ENCODE data around the gene CYP46A1.

Gene CYP46A1

GRCh38 chr14:99742074-99742473, 58.0 kb downstream of the CYP46A1 start:
- Histone ChIP-seq H3K4me1 (ENCODE audit: control insufficient read depth, insufficient read depth, low read length) (peaks cover 12% of the 10 kb centered on the region), H3K27me3 (ENCODE audit: control insufficient read depth, insufficient read depth, low read length) (no peaks in the 10 kb centered on the region), H3K9me3 (ENCODE audit: control insufficient read depth, insufficient read depth, low read length) (no peaks in the 10 kb centered on the region), H3K9ac (ENCODE audit: low read depth, low read length) (no peak overlapping the region), H3K4me3 (ENCODE audit: low read depth, low read length) (no peak overlapping the region), H3K36me3 (ENCODE audit: control insufficient read depth, insufficient read depth, low read length) (no peaks in the 10 kb centered on the region)

GRCh38 chr14:99742509-99743487, 58.7 kb downstream of the CYP46A1 start:
- H3K4me3 ChIP-seq (ENCODE audit: low read depth, low read length): no peak overlapping the region
- no peaks in the 10 kb centered on the region for H3K9me3 ChIP-seq (ENCODE audit: control insufficient read depth, insufficient read depth, low read length)
- H3K27me3 ChIP-seq (ENCODE audit: control insufficient read depth, insufficient read depth, low read length): no peaks in the 10 kb centered on the region
- H3K36me3 ChIP-seq (ENCODE audit: control insufficient read depth, insufficient read depth, low read length): no peaks in the 10 kb centered on the region
- H3K4me1 ChIP-seq (ENCODE audit: control insufficient read depth, insufficient read depth, low read length): peaks cover 12% of the 10 kb centered on the region
- no peak overlapping the region for H3K9ac ChIP-seq (ENCODE audit: low read depth, low read length)

- Histone ChIP-seq H3K27me3 (ENCODE audit: control insufficient read depth, insufficient read depth, low read length) (no peaks in the 10 kb centered on the region), H3K4me1 (ENCODE audit: control insufficient read depth, insufficient read depth, low read length) (peaks cover 12% of the 10 kb centered on the region), H3K36me3 (ENCODE audit: control insufficient read depth, insufficient read depth, low read length) (no peaks in the 10 kb centered on the region), H3K4me3 (ENCODE audit: low read depth, low read length) (no peak overlapping the region), H3K9me3 (ENCODE audit: control insufficient read depth, insufficient read depth, low read length) (no peaks in the 10 kb centered on the region), H3K9ac (ENCODE audit: low read depth, low read length) (no peak overlapping the region)
Observed at GRCh38 chr14:99744199-99744872, 60.2 kb downstream of the CYP46A1 start.

- Histone ChIP-seq H3K4me1 (ENCODE audit: control insufficient read depth, insufficient read depth, low read length) (peaks cover 12% of the 10 kb centered on the region), H3K4me3 (ENCODE audit: low read depth, low read length) (no peak overlapping the region), H3K9ac (ENCODE audit: low read depth, low read length) (no peak overlapping the region), H3K36me3 (ENCODE audit: control insufficient read depth, insufficient read depth, low read length) (no peaks in the 10 kb centered on the region), H3K27me3 (ENCODE audit: control insufficient read depth, insufficient read depth, low read length) (no peaks in the 10 kb centered on the region), H3K9me3 (ENCODE audit: control insufficient read depth, insufficient read depth, low read length) (no peaks in the 10 kb centered on the region)
Observed at GRCh38 chr14:99744873-99745224, 60.8 kb downstream of the CYP46A1 start.

- Histone ChIP-seq H3K36me3 (ENCODE audit: control insufficient read depth, insufficient read depth, low read length) (no peaks in the 10 kb centered on the region), H3K9ac (ENCODE audit: low read depth, low read length) (no peak overlapping the region), H3K4me3 (ENCODE audit: low read depth, low read length) (no peak overlapping the region), H3K27me3 (ENCODE audit: control insufficient read depth, insufficient read depth, low read length) (no peaks in the 10 kb centered on the region), H3K9me3 (ENCODE audit: control insufficient read depth, insufficient read depth, low read length) (no peaks in the 10 kb centered on the region), H3K4me1 (ENCODE audit: control insufficient read depth, insufficient read depth, low read length) (peaks cover 12% of the 10 kb centered on the region)
Observed at GRCh38 chr14:99745307-99745951, 61.3 kb downstream of the CYP46A1 start.

- H3K27me3 ChIP-seq (ENCODE audit: control insufficient read depth, insufficient read depth, low read length): no peaks in the 10 kb centered on the region
- no peak overlapping the region for H3K9ac ChIP-seq (ENCODE audit: low read depth, low read length)
- H3K4me1 ChIP-seq (ENCODE audit: control insufficient read depth, insufficient read depth, low read length): peaks cover 12% of the 10 kb centered on the region
- no peaks in the 10 kb centered on the region for H3K36me3 ChIP-seq (ENCODE audit: control insufficient read depth, insufficient read depth, low read length)
- H3K4me3 ChIP-seq (ENCODE audit: low read depth, low read length): no peak overlapping the region
- H3K9me3 ChIP-seq (ENCODE audit: control insufficient read depth, insufficient read depth, low read length): no peaks in the 10 kb centered on the region
Observed at GRCh38 chr14:99747167-99747566, 63.1 kb downstream of the CYP46A1 start.

GRCh38 chr14:99747582-99748330, 63.7 kb downstream of the CYP46A1 start:
- Histone ChIP-seq H3K36me3 (ENCODE audit: control insufficient read depth, insufficient read depth, low read length) (no peaks in the 10 kb centered on the region), H3K9ac (ENCODE audit: low read depth, low read length) (no peak overlapping the region), H3K9me3 (ENCODE audit: control insufficient read depth, insufficient read depth, low read length) (no peaks in the 10 kb centered on the region), H3K4me1 (ENCODE audit: control insufficient read depth, insufficient read depth, low read length) (peaks cover 16% of the 10 kb centered on the region), H3K27me3 (ENCODE audit: control insufficient read depth, insufficient read depth, low read length) (no peaks in the 10 kb centered on the region), H3K4me3 (ENCODE audit: low read depth, low read length) (no peak overlapping the region)

- Histone ChIP-seq H3K4me1 (ENCODE audit: control insufficient read depth, insufficient read depth, low read length) (peaks cover 17% of the 10 kb centered on the region), H3K9ac (ENCODE audit: low read depth, low read length) (no peak overlapping the region), H3K9me3 (ENCODE audit: control insufficient read depth, insufficient read depth, low read length) (no peaks in the 10 kb centered on the region), H3K27me3 (ENCODE audit: control insufficient read depth, insufficient read depth, low read length) (no peaks in the 10 kb centered on the region), H3K4me3 (ENCODE audit: low read depth, low read length) (no peak overlapping the region), H3K36me3 (ENCODE audit: control insufficient read depth, insufficient read depth, low read length) (no peaks in the 10 kb centered on the region)
Observed at GRCh38 chr14:99748529-99748928, 64.4 kb downstream of the CYP46A1 start.

GRCh38 chr14:99749142-99749541, 65.0 kb downstream of the CYP46A1 start:
- Histone ChIP-seq H3K4me3 (ENCODE audit: low read depth, low read length) (no peak overlapping the region), H3K9me3 (ENCODE audit: control insufficient read depth, insufficient read depth, low read length) (no peaks in the 10 kb centered on the region), H3K36me3 (ENCODE audit: control insufficient read depth, insufficient read depth, low read length) (no peaks in the 10 kb centered on the region), H3K4me1 (ENCODE audit: control insufficient read depth, insufficient read depth, low read length) (peaks cover 11% of the 10 kb centered on the region), H3K9ac (ENCODE audit: low read depth, low read length) (no peak overlapping the region), H3K27me3 (ENCODE audit: control insufficient read depth, insufficient read depth, low read length) (no peaks in the 10 kb centered on the region)

- no peaks in the 10 kb centered on the region for H3K36me3 ChIP-seq (ENCODE audit: control insufficient read depth, insufficient read depth, low read length)
- peaks cover 4% of the 10 kb centered on the region for H3K4me1 ChIP-seq (ENCODE audit: control insufficient read depth, insufficient read depth, low read length)
- H3K9ac ChIP-seq (ENCODE audit: low read depth, low read length): no peak overlapping the region
- H3K9me3 ChIP-seq (ENCODE audit: control insufficient read depth, insufficient read depth, low read length): no peaks in the 10 kb centered on the region
- H3K27me3 ChIP-seq (ENCODE audit: control insufficient read depth, insufficient read depth, low read length): no peaks in the 10 kb centered on the region
- no peak overlapping the region for H3K4me3 ChIP-seq (ENCODE audit: low read depth, low read length)
Observed at GRCh38 chr14:99749763-99750715, 65.9 kb downstream of the CYP46A1 start.

Data from iPS-15b (cell line).